K562 (cell line): ENCODE data around the gene SPTBN4. TPM values are rescaled to one million over a fixed set of nuclear protein-coding genes. Genes with fewer than 3 reads are reported as not detected.
A peak's percentile ranks its signal among the peaks of the same experiment; 100 is the strongest.

Experiments
- ATF7 ChIP-seq: fragments of 450-650 bp; IDR thresholded peaks from 2 replicates; pipeline ENCODE4 v1.7.1; 2014; ENCODE audit warnings: mild to moderate bottlenecking, moderate library complexity
- BDP1 ChIP-seq: IDR thresholded peaks from 3 replicates; pipeline ENCODE4 v1.6.1; 2011; ENCODE audit not compliant: insufficient read length, insufficient read depth
- GTF2F1 ChIP-seq: IDR thresholded peaks from 2 replicates; pipeline ENCODE4 v1.6.1; 2011; ENCODE audit warnings: low read depth, low read length, improper control_type of control experiment
- HDAC8 ChIP-seq: fragments of 450-650 bp; IDR thresholded peaks from 2 replicates; pipeline ENCODE4 v1.6.1; 2016; ENCODE audit warnings: mild to moderate bottlenecking, missing genetic modification characterization, moderate library complexity, missing compliant biosample characterization
- KDM4B ChIP-seq, 2 experiments: fragments of 450-650 bp in 1 of 2; sonication (generic) in 1 of 2; IDR thresholded peaks; 2 replicates each; pipeline ENCODE4 v1.6.1; 2016 to 2017; ENCODE audit warnings: borderline replicate concordance in 2 of 2, antibody characterized with exemption in 1 of 2, low read depth in 1 of 2, mild to moderate bottlenecking in 1 of 2
- MCM5 ChIP-seq: fragments of 450-650 bp; IDR thresholded peaks from 2 replicates; pipeline ENCODE4 v1.6.1; 2016; ENCODE audit warnings: low read depth
- RAD51 ChIP-seq: fragments of 450-650 bp; IDR thresholded peaks from 2 replicates; pipeline ENCODE4 v1.7.1; 2016; ENCODE audit warnings: low read depth, mild to moderate bottlenecking, borderline replicate concordance
- SMAD4 ChIP-seq: fragments of 250-450 bp; sonication (Bioruptor Pico); conservative IDR thresholded peaks from 2 replicates; pipeline ENCODE4 v1.8.0; 2021; ENCODE audit warnings: inconsistent platforms, mild to moderate bottlenecking, moderate library complexity
- SMARCC2 ChIP-seq: fragments of 450-650 bp; IDR thresholded peaks from 2 replicates; pipeline ENCODE4 v1.6.1; 2017; ENCODE audit warnings: antibody characterized with exemption, moderate library complexity, mild to moderate bottlenecking, low read depth
- SOX6 ChIP-seq: fragments of 450-650 bp; IDR thresholded peaks from 2 replicates; pipeline ENCODE4 v1.6.1; 2014; ENCODE audit warnings: mild to moderate bottlenecking
- TAF1 ChIP-seq: IDR thresholded peaks from 2 replicates; pipeline ENCODE4 v1.6.1; 2011; ENCODE audit warnings: mild to moderate bottlenecking, low read length, moderate library complexity; ENCODE audit not compliant: insufficient read depth, control insufficient read depth, severe bottlenecking; ENCODE audit errors: extremely low read depth
- ZNF12 ChIP-seq: sonication (generic); formaldehyde crosslinking; IDR thresholded peaks from 2 replicates; pipeline ENCODE4 v1.4.0; 2020; ENCODE audit warnings: mild to moderate bottlenecking, missing genetic modification reagents
- ZNF212 ChIP-seq: fragments of 450-650 bp; formaldehyde crosslinking; IDR thresholded peaks from 2 replicates; pipeline ENCODE4 v1.4.0; 2020; ENCODE audit warnings: mild to moderate bottlenecking
- ZNF316 ChIP-seq: fragments of 450-650 bp; IDR thresholded peaks from 2 replicates; pipeline ENCODE4 v1.6.1; 2016
- ZNF77 ChIP-seq: fragments of 250-450 bp; sonication (Bioruptor Pico); IDR thresholded peaks from 2 replicates; pipeline ENCODE4 v1.5.0; 2020
- ZSCAN29 ChIP-seq: fragments of 450-650 bp; IDR thresholded peaks from 2 replicates; pipeline ENCODE4 v1.6.1; 2017
- polyA plus RNA-seq, 8 experiments: library from polyadenylated mRNA; depleted of rRNA in 4 of 8; stranded (reverse) in 5 of 8; unstranded in 3 of 8; fragments of >200 nt; fragmentation: Nextera tagmentation in 2 of 8; fragmentation: Illumina TruSeq in 1 of 8; extraction: Ambion mirVana in 2 of 8; extraction: Trizol in 1 of 8; gene quantifications; 2 replicates each; pipeline versions ENCODE4 v1.2.1 to v1.2.3, GENCODE V29; 2011 to 2014; ENCODE audit warnings: inconsistent platforms in 1 of 8, missing spikeins in 1 of 8
- total RNA-seq, 7 experiments: library from RNA; depleted of rRNA in 6 of 7; stranded (reverse); fragments of >200 nt in 6 of 7; fragmentation: Illumina TruSeq in 2 of 7; extraction: Trizol in 2 of 7; gene quantifications; 2 replicates each; pipeline versions ENCODE4 v1.2.1 to v1.2.3, GENCODE V29; 2011 to 2021; ENCODE audit warnings: low replicate concordance in 1 of 7
- TF ChIP-seq, protein P1 (sequence below): fragments of 250-450 bp; sonication (Bioruptor Pico); IDR thresholded peaks from 2 replicates; pipeline ENCODE4 v1.4.0; 2020; ENCODE audit warnings: mild to moderate bottlenecking, moderate library complexity, borderline replicate concordance
- TF ChIP-seq, protein P2 (sequence below): sonication (generic); formaldehyde crosslinking; IDR thresholded peaks from 2 replicates; pipeline ENCODE4 v1.8.1; 2022; ENCODE audit warnings: missing genetic modification reagents
- TF ChIP-seq, protein P3 (sequence below): sonication (generic); formaldehyde crosslinking; IDR thresholded peaks from 2 replicates; pipeline ENCODE4 v1.8.0; 2022; ENCODE audit warnings: missing genetic modification reagents, mild to moderate bottlenecking, borderline replicate concordance
- TF ChIP-seq, protein P4 (sequence below): IDR thresholded peaks from 3 replicates; pipeline ENCODE4 v1.6.1; 2011; ENCODE audit warnings: borderline replicate concordance, mild to moderate bottlenecking, moderate library complexity; ENCODE audit not compliant: insufficient read length; ENCODE audit errors: extremely low read depth

Gene SPTBN4
- total and polyA plus RNA-seq, 9 of the 15 experiments (the other 6 are each of a cell fraction or from before 2014, with no cell fraction given) = 0.01 to 1.5 (median 0.86) TPM

DNA sequence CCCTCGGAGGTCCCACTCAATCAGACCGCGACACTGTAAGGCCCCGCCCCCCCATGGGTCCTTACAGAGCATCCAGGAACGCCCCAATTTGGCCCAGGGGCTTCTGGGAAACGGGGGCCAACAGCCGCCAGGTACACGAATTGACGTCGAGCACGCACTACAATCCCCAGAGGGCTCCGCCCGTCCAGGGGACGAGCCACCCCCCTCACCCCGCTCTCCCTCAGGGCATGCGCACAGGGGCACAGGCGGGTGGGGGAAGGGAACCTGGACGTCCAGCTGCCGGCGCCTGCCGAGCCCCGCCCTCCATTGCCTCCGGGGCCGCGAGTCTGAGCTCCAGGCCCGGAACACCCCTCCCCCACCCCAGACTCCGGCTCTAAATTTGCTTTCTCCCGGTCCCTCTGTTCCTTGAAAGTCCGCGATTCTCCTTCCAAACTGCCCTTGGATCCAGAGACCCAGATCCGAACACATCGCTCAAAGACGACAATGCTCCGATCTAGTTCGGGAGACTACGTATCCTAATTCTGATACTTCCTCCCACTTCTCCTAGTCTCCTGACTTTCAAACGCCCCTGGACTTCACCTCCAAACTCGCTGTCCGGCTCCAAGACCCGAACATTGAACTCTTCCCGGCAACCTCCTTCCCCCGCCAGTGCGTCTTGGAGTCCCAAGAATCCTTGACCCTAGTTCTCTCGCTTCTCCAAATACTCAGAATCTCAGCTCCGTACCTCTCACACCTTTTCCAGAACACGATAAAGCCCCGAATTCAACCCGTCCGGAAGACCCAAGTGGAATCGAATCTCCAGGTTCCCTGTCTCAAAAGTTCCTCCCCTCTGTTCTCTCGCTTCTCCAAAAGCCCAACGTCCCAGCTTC is 23.4 kb upstream of the SPTBN4 start (continued):
- peak; percentile 82 for TF ChIP-seq SMAD4 (CRISPR knock-in tag)
- TF ChIP-seq ZNF77 = no peak
- no peak for TF ChIP-seq HDAC8
- no peak for TF ChIP-seq ZNF12 (CRISPR knock-in tag)
- TF ChIP-seq, protein P1, sequence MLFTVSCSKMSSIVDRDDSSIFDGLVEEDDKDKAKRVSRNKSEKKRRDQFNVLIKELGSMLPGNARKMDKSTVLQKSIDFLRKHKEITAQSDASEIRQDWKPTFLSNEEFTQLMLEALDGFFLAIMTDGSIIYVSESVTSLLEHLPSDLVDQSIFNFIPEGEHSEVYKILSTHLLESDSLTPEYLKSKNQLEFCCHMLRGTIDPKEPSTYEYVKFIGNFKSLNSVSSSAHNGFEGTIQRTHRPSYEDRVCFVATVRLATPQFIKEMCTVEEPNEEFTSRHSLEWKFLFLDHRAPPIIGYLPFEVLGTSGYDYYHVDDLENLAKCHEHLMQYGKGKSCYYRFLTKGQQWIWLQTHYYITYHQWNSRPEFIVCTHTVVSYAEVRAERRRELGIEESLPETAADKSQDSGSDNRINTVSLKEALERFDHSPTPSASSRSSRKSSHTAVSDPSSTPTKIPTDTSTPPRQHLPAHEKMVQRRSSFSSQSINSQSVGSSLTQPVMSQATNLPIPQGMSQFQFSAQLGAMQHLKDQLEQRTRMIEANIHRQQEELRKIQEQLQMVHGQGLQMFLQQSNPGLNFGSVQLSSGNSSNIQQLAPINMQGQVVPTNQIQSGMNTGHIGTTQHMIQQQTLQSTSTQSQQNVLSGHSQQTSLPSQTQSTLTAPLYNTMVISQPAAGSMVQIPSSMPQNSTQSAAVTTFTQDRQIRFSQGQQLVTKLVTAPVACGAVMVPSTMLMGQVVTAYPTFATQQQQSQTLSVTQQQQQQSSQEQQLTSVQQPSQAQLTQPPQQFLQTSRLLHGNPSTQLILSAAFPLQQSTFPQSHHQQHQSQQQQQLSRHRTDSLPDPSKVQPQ (CRISPR knock-in tag) = no peak
- TF ChIP-seq, protein P2, sequence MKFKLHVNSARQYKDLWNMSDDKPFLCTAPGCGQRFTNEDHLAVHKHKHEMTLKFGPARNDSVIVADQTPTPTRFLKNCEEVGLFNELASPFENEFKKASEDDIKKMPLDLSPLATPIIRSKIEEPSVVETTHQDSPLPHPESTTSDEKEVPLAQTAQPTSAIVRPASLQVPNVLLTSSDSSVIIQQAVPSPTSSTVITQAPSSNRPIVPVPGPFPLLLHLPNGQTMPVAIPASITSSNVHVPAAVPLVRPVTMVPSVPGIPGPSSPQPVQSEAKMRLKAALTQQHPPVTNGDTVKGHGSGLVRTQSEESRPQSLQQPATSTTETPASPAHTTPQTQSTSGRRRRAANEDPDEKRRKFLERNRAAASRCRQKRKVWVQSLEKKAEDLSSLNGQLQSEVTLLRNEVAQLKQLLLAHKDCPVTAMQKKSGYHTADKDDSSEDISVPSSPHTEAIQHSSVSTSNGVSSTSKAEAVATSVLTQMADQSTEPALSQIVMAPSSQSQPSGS (CRISPR knock-in tag) = no peak
- no peak; the same call in 1 of the 2 replicates for TF ChIP-seq RAD51
- TF ChIP-seq, protein P3, sequence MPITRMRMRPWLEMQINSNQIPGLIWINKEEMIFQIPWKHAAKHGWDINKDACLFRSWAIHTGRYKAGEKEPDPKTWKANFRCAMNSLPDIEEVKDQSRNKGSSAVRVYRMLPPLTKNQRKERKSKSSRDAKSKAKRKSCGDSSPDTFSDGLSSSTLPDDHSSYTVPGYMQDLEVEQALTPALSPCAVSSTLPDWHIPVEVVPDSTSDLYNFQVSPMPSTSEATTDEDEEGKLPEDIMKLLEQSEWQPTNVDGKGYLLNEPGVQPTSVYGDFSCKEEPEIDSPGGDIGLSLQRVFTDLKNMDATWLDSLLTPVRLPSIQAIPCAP (CRISPR knock-in tag) = no peak
- TF ChIP-seq SOX6 = peak; percentile 60; the same call in 1 of the 2 replicates
- no peak for TF ChIP-seq ZNF212 (CRISPR knock-in tag)
- 0 out of 2 replicates have a peak, but pooled peaks have one; percentile 30 for TF ChIP-seq SMARCC2
- no peak for TF ChIP-seq BDP1
- TF ChIP-seq, protein P4, sequence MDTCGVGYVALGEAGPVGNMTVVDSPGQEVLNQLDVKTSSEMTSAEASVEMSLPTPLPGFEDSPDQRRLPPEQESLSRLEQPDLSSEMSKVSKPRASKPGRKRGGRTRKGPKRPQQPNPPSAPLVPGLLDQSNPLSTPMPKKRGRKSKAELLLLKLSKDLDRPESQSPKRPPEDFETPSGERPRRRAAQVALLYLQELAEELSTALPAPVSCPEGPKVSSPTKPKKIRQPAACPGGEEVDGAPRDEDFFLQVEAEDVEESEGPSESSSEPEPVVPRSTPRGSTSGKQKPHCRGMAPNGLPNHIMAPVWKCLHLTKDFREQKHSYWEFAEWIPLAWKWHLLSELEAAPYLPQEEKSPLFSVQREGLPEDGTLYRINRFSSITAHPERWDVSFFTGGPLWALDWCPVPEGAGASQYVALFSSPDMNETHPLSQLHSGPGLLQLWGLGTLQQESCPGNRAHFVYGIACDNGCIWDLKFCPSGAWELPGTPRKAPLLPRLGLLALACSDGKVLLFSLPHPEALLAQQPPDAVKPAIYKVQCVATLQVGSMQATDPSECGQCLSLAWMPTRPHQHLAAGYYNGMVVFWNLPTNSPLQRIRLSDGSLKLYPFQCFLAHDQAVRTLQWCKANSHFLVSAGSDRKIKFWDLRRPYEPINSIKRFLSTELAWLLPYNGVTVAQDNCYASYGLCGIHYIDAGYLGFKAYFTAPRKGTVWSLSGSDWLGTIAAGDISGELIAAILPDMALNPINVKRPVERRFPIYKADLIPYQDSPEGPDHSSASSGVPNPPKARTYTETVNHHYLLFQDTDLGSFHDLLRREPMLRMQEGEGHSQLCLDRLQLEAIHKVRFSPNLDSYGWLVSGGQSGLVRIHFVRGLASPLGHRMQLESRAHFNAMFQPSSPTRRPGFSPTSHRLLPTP = no peak
- peak; percentile 87 for TF ChIP-seq ATF7
- TF ChIP-seq MCM5 = no peak
- TF ChIP-seq ZSCAN29 = 0 out of 2 replicates have a peak, but pooled peaks have one; percentile 8
- no peak for TF ChIP-seq ZNF316
- peak; percentile 77 for TF ChIP-seq TAF1
- peak in 1 of 2 experiments; percentile 95; a peak in 1 of 4 replicates for TF ChIP-seq KDM4B (IDR thresholded peaks at IDR 0.05; ENCODE audit: borderline replicate concordance in 2 of 2, low read depth in 1 of 2)
- TF ChIP-seq GTF2F1 = peak; percentile 48; the same call in 1 of the 2 replicates
